GM12875 (cell line): ENCODE measurements around the gene MYO7B.

Experiments
- H3K4me3 ChIP-seq: one replicate; pipeline ENCODE4 v1.5.1; 2011; ENCODE audit warnings: low read depth, low read length, control low read depth
- TF ChIP-seq, protein P1 (sequence below): IDR thresholded peaks from 2 replicates; pipeline ENCODE4 v1.5.1; 2011; ENCODE audit warnings: low read depth, mild to moderate bottlenecking, control low read depth, inconsistent platforms, low read length, moderate library complexity, borderline replicate concordance; ENCODE audit not compliant: insufficient read depth

The MYO7B gene

DNA sequence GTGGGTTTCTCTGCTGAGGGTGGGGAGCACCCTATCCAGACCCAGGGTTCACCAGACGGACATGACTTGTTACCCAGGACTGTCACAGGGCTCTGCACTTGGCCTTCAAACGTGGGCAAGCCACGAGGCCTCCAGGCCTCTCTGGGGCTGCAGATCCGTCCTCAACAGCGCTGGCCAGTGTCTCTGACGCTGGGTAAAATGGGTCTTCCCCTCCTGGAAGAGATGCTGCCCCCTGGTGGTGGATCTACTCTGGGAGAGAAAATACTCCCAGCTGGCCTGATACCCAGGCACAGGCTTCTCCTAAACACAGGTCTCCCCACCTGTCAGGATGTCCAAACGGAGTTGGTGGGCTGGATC is 114.2 kb downstream of the MYO7B start:
- TF ChIP-seq, protein P1, sequence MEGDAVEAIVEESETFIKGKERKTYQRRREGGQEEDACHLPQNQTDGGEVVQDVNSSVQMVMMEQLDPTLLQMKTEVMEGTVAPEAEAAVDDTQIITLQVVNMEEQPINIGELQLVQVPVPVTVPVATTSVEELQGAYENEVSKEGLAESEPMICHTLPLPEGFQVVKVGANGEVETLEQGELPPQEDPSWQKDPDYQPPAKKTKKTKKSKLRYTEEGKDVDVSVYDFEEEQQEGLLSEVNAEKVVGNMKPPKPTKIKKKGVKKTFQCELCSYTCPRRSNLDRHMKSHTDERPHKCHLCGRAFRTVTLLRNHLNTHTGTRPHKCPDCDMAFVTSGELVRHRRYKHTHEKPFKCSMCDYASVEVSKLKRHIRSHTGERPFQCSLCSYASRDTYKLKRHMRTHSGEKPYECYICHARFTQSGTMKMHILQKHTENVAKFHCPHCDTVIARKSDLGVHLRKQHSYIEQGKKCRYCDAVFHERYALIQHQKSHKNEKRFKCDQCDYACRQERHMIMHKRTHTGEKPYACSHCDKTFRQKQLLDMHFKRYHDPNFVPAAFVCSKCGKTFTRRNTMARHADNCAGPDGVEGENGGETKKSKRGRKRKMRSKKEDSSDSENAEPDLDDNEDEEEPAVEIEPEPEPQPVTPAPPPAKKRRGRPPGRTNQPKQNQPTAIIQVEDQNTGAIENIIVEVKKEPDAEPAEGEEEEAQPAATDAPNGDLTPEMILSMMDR = peak; percentile 84
- no peak overlapping the region for H3K4me3 ChIP-seq

DNA sequence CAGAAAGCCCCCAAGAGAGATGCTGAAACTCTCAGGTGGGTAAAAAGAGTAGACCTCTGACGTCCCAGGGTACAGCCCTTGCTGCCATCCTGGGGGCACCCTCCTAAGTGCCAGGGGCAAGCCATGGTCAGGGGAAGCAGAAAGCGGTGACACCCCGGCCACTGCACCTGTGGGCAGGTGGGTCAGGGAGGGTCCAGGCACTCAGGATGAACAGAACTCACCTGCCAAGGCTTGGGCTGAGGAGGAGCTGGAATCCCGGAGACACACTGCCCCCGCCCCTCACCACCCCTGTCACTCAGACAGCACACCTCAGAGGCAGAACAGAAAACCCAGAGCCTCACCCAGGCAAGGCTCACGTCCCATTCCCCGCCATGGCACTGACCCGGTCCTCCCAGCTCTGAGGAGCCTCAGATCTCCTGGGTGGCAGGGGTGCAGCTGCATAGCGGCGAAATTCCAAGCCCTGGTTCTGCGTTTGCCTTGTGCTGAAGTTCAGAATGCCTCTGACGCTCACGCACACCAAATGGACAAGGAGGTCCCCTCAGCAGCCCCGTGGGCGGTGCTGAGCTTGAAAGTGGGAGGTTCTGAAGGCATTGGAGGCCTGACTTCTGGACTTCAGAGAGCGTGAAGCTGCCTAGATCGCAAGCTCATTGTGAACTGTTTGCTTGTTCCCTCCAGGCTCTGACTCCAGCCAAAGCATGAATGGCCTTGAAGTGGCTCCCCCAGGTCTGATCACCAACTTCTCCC is 114.7 kb downstream of the MYO7B start:
- TF ChIP-seq, protein P1 = no peak
- H3K4me3 ChIP-seq = no peak overlapping the region

DNA sequence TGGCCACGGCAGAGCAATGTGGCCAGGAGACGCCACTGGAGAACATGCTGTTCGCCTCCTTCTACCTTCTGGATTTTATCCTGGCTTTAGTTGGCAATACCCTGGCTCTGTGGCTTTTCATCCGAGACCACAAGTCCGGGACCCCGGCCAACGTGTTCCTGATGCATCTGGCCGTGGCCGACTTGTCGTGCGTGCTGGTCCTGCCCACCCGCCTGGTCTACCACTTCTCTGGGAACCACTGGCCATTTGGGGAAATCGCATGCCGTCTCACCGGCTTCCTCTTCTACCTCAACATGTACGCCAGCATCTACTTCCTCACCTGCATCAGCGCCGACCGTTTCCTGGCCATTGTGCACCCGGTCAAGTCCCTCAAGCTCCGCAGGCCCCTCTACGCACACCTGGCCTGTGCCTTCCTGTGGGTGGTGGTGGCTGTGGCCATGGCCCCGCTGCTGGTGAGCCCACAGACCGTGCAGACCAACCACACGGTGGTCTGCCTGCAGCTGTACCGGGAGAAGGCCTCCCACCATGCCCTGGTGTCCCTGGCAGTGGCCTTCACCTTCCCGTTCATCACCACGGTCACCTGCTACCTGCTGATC is 115.4 kb downstream of the MYO7B start:
- TF ChIP-seq, protein P1 = no peak
- no peak overlapping the region for H3K4me3 ChIP-seq

DNA sequence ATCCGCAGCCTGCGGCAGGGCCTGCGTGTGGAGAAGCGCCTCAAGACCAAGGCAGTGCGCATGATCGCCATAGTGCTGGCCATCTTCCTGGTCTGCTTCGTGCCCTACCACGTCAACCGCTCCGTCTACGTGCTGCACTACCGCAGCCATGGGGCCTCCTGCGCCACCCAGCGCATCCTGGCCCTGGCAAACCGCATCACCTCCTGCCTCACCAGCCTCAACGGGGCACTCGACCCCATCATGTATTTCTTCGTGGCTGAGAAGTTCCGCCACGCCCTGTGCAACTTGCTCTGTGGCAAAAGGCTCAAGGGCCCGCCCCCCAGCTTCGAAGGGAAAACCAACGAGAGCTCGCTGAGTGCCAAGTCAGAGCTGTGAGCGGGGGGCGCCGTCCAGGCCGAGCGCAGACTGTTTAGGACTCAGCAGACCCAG is 115.9 kb downstream of the MYO7B start:
- no peak overlapping the region for H3K4me3 ChIP-seq

GRCh38 chr2:127651971-127652550 is 116.6 kb downstream of the MYO7B start:
- TF ChIP-seq, protein P1 = no peak
- H3K4me3 ChIP-seq = no peak overlapping the region

More for the DNA sequence above, 115.9 kb downstream of the MYO7B start:
- TF ChIP-seq, protein P1 = no peak

DNA sequence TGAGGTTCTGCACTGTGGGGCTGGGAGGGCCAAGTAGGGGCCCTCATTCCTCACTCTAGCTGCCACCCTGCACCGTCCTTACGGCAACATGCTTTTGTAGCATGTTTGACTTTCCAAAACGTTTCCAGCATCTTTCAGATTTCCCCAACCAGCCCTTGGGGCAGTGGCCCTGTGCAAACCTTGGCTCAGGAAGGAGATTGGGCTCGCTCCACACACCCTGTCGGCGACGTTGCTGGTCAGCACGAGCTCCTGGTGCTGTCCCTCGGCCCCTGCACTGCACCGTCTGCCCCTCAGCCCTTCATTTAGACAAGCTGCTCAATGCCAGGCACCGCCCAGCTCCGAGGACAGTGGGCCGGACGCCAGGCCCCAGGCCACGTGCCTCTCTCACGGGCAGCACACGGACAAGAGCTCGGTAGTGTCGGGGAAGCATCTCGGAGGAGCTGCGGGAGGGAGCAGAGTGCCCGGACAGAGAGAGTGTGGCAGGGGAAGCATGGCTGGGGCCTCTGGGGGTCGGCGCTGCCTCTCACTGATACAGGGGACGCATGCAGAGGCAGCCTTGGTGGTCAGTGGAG is 117.4 kb downstream of the MYO7B start:
- H3K4me3 ChIP-seq = no peak overlapping the region
- TF ChIP-seq, protein P1 = no peak
